HG03457 (cell line): ENCODE results near the gene LSMEM2.
"Not testable (repeated sequence)": the region's sequence is repeated elsewhere in the genome, so short reads cannot be mapped to it uniquely, and the experiment has no call there.

Experiments used
- ATAC-seq: cut with Tn5 transposase; IDR thresholded peaks from one replicate; pipeline ENCODE4 v1.9.1; 2021; ENCODE audit warnings: moderate number of reproducible peaks; ENCODE audit not compliant: unreplicated experiment

The LSMEM2 gene

GRCh38 chr3:50245831-50246516, 32.9 kb upstream of the LSMEM2 start:
- ATAC-seq: no peak

GRCh38 chr3:50246517-50246954, 32.4 kb upstream of the LSMEM2 start:
- ATAC-seq: no peak

- no peak for ATAC-seq
These were observed 30.5 kb upstream of the LSMEM2 start for GRCh38 chr3:50248387-50248786.

- ATAC-seq: no peak
These were observed 29.4 kb upstream of the LSMEM2 start for GRCh38 chr3:50249457-50249856.

- no peak for ATAC-seq
These were observed 28.4 kb upstream of the LSMEM2 start for GRCh38 chr3:50250514-50250913.

GRCh38 chr3:50251220-50251619, 27.7 kb upstream of the LSMEM2 start:
- ATAC-seq: no peak

- no peak for ATAC-seq
These were observed 24.2 kb upstream of the LSMEM2 start for GRCh38 chr3:50254577-50255250.

GRCh38 chr3:50255251-50255615, 23.7 kb upstream of the LSMEM2 start:
- no peak for ATAC-seq

GRCh38 chr3:50256978-50257890, 21.7 kb upstream of the LSMEM2 start:
- no peak for ATAC-seq

- ATAC-seq: no peak
These were observed 20.7 kb upstream of the LSMEM2 start for GRCh38 chr3:50258029-50258680.

- ATAC-seq: no peak
These were observed 19.9 kb upstream of the LSMEM2 start for GRCh38 chr3:50258979-50259378.

GRCh38 chr3:50259432-50260026, 19.4 kb upstream of the LSMEM2 start:
- no peak for ATAC-seq

- ATAC-seq: no peak
These were observed 18.6 kb upstream of the LSMEM2 start for GRCh38 chr3:50260027-50260941.

GRCh38 chr3:50260942-50261441, 17.9 kb upstream of the LSMEM2 start:
- no peak for ATAC-seq

GRCh38 chr3:50261505-50261904, 17.4 kb upstream of the LSMEM2 start:
- ATAC-seq: no peak

- ATAC-seq: not testable (repeated sequence)
These were observed 16.7 kb upstream of the LSMEM2 start for GRCh38 chr3:50262200-50262599.

GRCh38 chr3:50262778-50263177, 16.1 kb upstream of the LSMEM2 start:
- no peak for ATAC-seq

- ATAC-seq: no peak
These were observed 15.2 kb upstream of the LSMEM2 start for GRCh38 chr3:50263478-50264382.
